Measurements from ENCODE around the gene RNF128.

Gene RNF128, protein sequence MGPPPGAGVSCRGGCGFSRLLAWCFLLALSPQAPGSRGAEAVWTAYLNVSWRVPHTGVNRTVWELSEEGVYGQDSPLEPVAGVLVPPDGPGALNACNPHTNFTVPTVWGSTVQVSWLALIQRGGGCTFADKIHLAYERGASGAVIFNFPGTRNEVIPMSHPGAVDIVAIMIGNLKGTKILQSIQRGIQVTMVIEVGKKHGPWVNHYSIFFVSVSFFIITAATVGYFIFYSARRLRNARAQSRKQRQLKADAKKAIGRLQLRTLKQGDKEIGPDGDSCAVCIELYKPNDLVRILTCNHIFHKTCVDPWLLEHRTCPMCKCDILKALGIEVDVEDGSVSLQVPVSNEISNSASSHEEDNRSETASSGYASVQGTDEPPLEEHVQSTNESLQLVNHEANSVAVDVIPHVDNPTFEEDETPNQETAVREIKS

DNA sequence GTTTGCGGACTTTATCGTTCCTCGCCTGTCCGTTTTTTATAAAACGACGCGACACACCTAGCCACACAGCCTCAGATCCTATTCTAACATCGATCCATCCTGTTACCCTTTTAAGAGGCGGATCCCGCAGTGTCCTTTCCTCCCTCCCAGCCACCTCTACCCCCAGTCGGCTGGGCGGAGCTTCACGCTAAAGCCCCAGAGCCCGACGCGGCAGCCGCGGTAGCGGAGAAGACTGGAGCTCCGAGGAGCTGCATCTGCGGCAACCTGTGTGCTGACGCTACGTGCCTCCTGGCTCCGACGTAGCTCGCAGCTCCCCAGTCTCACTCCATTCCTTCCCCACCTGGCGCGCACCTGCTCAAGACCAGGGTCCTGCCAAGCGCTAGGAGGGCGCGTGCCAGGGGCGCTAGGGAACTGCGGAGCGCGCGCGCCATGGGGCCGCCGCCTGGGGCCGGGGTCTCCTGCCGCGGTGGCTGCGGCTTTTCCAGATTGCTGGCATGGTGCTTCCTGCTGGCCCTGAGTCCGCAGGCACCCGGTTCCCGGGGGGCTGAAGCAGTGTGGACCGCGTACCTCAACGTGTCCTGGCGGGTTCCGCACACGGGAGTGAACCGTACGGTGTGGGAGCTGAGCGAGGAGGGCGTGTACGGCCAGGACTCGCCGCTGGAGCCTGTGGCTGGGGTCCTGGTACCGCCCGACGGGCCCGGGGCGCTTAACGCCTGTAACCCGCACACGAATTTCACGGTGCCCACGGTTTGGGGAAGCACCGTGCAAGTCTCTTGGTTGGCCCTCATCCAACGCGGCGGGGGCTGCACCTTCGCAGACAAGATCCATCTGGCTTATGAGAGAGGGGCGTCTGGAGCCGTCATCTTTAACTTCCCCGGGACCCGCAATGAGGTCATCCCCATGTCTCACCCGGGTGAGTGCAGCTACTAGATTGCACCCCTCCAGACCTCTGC lies at the start of gene RNF128:
RNF128 (plus strand) TSS at position 217 of the 953 bp plus-strand sequence; CDS start at position 430, 213 bp downstream.
- peak; percentile 51 for DNase-seq

DNA sequence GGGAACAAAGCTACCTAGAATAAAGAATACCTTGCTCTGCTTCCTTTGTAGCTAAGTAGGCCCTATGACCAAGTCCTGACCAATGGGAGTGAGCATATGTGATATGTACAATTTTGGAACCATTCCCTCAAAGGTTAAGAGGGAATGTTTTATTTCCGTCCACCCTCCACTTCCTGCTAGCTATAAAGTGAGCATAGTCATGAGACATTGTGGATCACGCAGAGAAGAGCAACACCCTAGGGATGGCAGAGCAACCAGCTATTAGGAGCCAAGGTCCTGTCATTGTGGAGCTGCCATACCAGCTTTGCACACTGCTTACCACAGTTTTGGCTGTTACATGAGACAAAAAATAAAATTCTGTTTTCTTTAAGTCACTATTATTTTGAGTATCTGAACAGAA lies 45.8 kb upstream of the RNF128 start:
- no peak for DNase-seq

DNA sequence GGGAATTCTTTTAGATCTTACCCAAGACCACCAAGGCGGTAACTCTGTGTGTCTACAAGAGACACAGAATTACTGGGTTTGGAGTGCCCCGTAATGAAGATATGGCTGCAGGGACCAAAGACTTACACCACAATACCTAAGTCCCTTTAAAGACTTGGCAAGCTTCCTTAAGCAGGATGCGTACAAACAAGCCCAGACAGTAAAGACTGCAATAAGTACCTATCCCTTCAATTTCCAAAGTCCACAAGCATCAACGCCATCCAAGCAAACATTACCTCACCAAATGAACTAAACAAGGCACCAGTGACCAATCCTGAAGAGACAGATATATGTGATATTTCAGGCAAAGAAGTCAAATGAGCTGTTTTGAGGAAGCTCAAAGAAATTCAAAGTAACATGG lies 42.3 kb upstream of the RNF128 start:
- DNase-seq = no peak

DNA sequence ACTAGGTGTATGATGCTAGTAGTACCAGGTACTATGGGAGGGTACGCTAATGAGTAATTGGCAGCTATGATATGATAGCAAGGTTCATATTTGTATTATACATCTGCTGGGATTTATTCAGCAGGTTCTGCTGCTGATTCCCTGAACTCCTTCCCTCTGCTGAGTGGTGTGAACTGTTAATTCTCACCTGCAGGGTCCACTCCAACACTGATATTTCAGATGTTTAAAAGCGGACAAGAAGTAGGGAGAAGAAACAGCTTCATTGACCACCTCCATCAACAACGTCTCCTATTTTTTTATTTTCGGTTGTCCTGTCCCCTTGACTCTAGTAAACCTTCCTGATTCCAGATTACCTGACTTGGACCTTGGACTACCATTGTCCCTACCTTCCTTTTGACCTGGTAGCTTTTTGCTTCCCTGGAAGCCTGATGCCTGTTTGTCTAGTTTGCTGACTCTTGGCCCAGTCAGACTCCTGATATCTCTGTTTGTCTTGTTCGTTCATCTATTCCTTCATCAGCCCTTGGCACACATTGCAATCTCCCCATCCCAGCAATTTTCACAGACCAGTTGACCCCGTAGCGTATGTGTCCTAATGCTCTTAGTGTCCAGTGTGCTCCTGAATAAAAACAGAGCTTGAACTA lies 34.0 kb upstream of the RNF128 start:
- DNase-seq = no peak

DNA sequence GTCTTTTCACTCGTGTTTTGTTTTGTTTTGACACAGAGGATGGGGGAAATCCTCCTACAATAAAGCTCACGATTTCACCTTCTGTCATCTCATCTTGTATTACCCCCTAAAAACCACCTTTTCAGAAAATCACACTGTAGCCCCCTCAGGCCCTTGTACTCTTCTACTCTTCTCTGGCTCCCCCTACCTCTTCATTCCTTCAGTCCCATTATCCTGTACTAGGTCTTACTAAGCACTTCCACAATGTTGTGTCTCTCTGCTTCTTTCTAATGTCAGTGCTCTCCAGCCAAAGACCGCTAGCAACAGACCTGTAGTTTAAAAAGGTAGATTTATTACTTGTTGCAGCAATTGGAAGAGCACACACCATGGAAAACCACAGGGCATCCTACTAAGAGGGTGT lies 30.0 kb upstream of the RNF128 start:
- DNase-seq = no peak

DNA sequence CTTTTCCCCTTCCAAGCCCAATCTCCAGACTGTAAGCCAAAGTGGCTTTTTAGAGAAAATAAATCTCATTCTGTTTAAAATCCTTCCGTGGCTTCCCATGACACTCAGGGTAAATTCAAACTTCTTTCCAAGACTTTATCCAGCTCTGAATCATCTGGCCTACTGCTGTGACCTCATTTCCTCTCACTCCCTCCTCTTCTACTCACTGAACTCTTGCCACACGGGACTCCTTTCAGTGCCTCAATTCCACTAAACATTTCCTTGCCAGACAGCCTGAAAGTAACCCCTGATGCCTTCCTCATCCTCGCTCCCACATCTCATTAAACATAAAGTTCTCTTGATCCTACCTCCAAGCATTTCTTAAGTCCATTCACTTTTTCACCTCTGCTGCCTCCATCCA lies 27.8 kb upstream of the RNF128 start:
- DNase-seq = no peak

DNA sequence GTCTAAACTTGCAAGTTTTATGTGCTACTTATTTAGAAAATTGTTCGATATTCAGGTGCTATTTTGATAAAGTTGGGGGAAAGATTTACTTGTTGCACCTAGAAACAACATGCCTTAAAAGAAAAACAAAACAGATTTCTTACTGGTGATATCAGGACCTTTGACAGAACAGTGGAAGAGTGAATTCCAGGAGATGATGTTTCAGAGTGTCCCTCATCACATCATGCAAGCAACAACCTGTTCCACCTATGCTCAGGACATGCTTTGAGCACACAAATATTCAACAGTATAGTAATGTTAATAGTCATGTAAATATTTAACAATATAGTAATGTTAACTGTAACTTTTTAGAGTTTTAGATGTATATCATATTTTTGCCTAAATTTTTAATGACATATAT lies 23.9 kb upstream of the RNF128 start:
- no peak for DNase-seq

DNA sequence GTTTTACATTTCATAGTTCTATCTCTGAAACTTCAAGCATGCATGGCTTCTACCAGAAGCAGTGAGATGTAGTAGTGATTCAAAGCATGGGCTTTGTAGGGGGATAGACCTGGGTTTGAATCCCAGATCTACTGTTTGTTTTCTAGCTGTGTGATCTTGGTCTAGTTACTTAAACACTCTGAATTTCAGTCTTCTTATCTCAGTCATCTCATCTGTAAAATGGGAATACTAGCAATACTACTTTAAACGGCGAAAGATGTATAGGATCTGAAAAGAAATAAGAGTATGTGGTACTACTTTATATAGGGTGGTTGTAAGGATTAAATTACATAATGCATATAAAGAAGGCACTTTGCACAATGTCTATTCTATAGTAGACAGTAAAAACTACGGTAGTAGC lies 20.0 kb upstream of the RNF128 start:
- DNase-seq = no peak

DNA sequence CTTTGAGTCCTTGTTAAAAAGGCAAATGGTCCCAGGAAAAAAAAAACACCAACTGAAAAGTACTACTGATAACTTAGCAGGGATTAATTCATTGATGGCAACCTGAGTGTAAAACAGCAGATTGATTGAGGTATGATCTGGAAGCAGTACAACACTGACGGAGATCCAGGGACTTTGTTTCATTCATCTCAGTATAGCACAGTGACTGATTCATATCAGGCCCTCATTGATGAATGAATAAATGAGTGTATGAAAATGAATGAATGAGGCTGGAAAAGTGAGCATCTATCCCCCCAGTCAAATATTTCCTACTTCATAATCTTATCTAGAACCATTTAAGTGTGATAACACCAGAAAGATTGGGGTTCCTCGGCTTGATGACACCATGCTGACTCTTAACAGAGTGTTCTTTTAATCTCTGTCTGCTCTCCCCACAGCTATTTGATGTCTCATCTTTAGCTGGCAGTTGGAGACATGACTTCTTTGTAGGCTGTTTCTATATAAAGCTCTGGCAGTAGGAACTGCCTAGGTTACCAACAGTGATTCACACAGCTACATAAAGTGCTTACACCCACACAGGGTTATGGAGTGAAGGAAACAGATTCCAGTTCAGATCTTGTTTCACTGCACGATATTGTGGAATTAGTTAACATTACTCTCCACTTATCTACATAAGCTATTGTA lies 18.6 kb upstream of the RNF128 start:
- DNase-seq = no peak

DNA sequence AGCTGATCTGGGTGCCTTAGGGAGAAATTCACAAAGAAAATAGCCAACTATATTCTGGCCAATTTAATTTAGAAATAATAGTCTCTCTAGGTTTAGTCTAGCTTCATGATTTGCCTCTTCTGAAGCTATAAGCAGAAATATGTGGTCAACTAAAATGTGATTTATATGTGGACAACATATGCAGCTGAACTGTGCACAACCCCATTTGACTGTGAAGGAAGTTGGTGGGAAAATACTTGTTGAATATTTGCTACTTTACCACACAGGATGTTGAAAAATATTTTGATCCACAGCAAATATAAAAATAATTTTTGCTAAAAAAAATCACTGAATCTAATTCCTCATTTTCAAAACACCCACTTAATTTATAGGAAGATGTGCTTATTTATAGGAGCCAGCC lies 15.7 kb upstream of the RNF128 start:
- DNase-seq = no peak

DNA sequence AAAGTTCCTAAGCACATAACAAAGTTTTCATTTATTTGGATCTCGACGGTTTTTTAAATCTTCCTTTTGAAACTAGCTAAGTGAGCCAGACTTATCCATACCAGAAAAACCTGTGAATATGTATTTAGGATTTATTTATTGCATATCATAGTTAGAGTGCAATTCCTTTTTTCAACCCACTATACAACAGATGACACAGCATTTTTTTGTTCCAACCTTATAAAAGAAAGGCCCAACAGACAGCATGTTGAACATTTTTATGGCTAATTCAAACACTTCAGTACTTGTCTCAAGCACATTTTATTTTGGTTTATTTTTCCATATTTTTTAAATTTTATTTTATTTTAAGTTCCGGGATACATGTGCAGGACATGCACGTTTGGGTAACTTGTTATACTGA lies 15.1 kb upstream of the RNF128 start:
- DNase-seq = no peak

DNA sequence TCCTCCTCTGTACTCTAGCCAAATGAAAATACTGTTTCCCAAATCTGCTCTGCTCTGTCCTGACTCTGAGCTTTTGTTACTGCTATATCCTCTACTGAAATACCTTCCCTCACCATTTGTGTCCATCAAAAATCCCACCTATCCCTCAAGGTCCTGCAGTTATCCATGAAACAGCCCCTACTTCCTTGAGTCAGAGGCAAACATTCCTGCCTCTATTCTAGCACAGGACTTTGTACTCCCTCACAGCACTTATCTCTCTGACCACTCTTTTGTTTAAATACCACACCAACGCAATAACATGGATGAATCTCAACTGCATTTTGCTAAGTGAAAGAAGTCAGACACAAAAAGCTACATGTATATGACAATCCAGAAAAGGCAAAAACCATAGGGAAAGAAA lies 10.5 kb upstream of the RNF128 start:
- no peak for DNase-seq

DNA sequence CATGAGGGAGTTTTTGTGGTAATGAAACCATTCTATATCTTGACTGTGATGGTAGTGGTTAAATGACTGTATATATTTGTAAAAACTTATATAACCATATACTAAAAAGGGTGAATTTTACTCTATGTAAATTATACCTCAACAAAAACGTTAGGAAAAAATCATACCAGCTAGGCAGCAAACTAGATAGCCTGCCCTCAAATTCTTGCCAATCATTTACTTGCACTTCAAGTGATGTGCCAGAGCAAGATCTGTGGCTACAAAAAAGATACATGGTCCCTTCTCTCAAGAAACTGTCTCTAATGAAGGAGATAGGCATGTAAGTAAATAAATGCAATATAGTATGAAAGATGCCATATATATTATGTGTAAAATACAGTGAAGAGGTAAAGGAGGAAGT lies 10.0 kb upstream of the RNF128 start:
- no peak for DNase-seq

DNA sequence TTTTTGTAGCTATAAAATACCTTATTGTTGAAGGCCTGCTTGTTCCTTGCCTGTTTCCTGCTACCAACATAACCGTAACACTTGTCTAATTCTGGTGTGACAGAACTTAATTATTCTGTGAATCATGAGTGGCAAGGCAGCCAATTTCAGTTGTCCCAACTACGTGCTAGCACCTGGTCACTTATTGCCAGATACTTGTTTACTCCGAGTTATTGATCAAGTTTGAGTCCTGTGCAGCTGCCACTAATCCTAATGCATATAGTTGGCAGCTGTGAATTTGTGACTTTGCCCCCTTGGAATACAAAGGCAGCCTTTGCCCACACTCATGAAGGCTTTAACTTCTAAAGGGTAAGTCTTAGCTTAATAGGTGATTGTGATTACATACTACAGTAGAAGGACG lies 7.8 kb upstream of the RNF128 start:
- DNase-seq = no peak

DNA sequence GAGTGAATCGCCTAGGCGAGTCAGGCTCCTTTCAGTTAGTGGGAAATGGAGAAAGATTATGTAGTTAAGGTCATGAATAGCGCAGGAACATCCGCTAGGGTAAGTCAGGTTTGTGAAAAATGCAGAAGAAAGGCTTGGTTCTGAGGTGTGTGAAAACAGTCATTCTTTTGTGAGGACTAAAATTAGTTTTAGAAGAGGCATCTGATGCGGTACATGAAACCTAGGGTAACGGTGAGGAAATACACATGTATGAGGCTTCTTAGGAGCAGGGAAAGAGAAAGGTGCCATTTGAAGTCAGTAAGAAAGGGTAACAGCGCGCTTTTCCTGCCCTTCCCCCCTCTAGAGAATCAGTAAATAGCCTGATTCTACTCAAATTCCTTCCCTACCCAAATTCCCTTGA lies 570 bp upstream of the RNF128 start:
- no peak for DNase-seq

DNA sequence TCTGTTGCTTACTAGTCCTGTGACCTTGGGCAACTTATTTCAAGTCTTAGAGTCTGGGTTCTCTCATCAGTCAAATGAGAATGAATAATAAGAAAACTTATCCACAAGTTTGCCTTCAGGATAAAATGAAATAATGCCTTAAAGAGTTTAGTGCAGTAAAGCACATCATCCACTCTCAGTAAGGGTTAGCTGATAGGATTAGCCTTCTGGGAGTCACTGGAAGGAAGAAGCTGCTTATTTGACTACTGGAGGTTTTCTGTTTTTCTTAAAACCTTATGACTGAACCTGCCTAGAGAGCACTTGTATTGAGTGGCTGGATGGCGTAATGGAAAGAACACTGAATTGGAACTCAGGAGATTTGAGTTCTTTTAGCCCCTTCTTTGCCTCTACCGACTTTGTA lies 1.8 kb downstream of the RNF128 start:
- DNase-seq = no peak

DNA sequence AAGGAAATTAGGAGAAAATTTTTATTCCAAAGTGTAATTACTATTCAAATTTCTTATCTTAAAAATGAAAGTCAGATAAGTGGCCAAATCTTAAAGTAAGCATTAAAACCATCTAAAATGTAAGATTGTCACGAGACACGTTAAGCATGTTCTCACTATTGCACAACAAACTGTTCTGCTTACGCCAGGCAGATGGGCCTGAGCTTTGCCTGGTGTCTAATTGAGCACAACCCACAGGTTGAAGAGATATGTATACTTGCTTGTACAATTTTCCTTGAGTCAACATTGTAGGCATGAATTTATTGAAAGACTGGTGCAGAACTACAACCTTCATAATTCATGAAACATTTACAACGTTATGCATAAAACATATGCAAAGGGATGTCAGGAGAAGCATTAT lies 3.9 kb downstream of the RNF128 start:
- DNase-seq = no peak

DNA sequence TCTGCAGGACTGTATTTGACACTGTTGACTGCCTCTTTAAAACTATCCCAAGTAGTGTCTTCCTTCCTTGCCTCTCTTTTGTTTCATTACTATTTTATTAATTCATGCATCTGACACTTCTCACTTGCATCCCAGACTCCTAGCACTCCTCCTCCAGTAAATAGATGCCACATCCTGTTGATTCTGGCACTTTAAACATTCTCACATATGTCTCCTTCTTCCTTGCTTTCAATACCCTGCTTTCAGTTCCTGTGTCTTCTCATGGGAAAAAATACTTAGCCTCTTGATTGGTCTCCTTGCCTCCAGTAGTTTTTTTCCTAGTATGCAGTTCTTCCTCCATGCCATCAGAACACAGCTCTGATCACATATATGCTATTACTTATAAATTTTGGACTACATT lies 5.1 kb downstream of the RNF128 start:
- no peak for DNase-seq

DNA sequence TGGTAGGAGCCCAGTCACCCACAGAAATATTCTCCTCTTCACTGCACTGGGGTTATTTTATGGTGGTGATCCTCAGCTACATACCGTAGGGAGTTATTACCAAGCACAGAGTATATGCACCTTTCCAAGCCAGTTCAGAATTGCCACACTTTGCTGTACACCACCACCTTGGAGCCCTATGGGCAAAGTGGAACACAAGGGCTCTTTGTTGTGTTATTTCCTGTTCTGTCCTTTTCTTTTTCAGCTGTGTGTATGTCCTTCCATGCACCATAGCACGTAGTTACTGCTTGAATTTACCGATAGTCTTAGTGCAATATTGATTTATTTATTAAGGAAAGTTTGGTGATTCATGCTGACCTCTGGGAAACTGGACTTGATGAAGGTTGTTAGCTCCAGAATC lies 8.3 kb downstream of the RNF128 start:
- DNase-seq = no peak

DNA sequence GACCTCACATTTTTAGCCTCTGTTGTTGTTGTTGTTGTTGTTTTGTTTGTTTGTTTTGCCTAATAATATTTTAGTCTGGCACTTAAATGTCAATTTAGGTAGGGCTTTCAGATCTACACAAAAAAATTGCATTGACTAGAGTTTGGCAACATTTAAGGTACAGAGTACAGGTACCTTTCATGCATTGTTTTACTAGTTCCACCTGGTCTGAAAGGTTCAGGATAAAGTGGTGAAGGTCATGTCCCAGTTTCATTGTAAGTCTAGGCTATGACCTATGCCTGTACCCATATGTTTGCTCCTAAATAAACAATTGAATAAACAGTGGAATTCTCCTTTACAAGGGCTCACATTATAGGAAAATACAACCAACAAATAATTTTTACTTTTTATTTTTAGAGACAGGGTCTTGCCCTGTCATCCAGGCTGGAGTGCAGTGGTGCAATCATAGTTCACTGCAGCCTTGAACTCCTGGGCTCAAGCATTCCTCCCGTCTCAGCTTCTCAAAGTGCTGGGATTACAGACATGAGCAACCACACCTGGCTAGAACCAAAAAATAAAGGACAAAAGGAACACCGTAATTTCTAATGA lies 13.8 kb downstream of the RNF128 start:
- DNase-seq = no peak

DNA sequence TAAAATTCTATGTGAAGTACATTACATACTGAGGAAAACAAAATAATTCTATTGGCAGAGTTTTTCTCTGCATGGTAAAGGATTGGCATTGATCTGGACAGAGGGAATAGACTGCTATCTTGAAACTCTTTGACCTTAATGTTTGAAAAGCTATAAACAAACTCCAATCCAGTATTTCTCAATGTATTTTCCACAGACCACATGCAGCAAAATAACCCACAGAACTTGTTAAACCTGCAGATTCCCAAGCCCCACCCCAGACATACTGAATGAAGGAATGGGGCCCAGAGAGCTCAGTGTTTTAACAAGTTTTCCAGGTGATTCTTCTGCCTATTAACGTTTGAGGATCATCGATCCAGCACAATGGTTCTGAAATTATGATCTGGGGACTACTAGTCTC lies 15.7 kb downstream of the RNF128 start:
- no peak for DNase-seq

DNA sequence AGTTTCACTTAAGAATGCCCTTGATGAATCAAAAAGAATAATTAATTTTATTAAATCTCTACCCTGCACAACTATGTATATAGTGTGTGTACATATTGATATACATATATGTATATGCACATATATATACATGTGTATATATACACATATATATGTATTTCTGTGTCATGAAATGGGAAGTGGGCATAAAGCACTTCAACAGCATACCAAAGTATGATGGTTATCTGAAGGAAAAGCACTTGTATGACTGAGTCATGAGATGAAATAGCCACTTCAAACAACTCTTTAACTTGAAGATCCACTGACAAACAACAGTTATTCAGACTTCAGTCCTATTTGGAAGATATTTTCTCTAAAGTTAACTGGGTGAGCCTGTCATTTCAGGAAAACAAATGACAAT lies 16.3 kb downstream of the RNF128 start:
- no peak for DNase-seq

DNA sequence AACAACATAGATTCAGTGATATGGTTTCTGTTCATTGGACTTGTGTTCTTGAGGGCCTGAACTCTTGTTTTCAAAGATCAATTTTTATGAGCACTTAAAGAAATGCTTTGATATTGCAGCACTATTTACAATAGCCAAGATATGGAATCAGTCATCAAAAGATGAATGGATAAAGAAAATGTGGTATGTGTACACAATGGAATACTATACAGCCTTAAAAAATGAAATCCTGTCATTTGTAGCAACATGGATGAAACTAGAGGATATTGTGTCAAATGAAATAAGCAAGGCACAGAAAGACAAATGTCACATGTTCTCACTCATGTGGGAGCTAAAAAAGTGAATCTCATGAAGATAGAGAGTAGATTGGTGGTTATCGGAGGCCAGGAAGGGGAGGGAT lies 21.9 kb downstream of the RNF128 start:
- DNase-seq = no peak
